H1 (cell line): ENCODE results near the gene STX16.

Source experiments
- BRCA1 ChIP-seq: IDR thresholded peaks from 2 replicates; pipeline ENCODE4 v1.6.1; 2012; ENCODE audit warnings: low read depth, low read length, improper control_type of control experiment
- CTCF ChIP-seq, 3 experiments: IDR thresholded peaks; 1 replicate in 2 of 3; 2 replicates in 1 of 3; pipeline versions ENCODE4 v1.5.1 to v1.6.1; 2011; ENCODE audit warnings: low read length in 3 of 3, mild to moderate bottlenecking in 3 of 3, inconsistent platforms in 2 of 3, low read depth in 1 of 3, moderate library complexity in 1 of 3; ENCODE audit not compliant: insufficient read depth in 1 of 3; ENCODE audit errors: control extremely low read depth in 1 of 3
- KDM1A ChIP-seq: fragments of 200-600, 300-600 bp; sonication (generic); IDR thresholded peaks from 2 replicates; pipeline ENCODE4 v1.7.1; 2016; ENCODE audit warnings: mild to moderate bottlenecking, low read length, borderline replicate concordance
- POLR2A ChIP-seq, 2 experiments: IDR thresholded peaks; 1 replicate in 1 of 2; 2 replicates in 1 of 2; pipeline ENCODE4 v1.6.1; 2011; ENCODE audit warnings: low read depth in 2 of 2, low read length in 2 of 2, mild to moderate bottlenecking in 2 of 2; ENCODE audit errors: control extremely low read depth in 1 of 2

DNA sequence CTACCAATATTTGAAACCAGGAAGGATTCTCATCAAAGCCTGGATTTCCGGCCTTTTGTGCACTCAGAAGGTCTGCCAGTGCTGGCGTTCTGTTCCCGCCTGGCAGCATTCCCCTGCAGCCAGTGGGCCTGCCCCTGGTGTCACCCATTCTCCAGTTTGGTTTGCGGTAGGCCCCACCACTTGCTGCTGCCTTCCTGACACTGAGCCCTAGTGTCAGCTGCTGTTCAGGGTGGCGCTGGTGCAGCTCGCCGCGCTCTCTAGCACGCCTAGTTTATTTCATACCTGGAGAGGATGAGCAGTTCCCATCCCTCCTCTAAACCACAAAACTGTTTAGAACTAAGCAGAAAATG, 51.1 kb downstream of the STX16 start:
- TF ChIP-seq POLR2A (IDR thresholded peaks at IDR 0.05; ENCODE audit: control extremely low read depth in 1 of 2, low read depth in 2 of 2, low read length in 2 of 2) (no peak), CTCF (IDR thresholded peaks at IDR 0.05; ENCODE audit: control extremely low read depth in 1 of 3, insufficient read depth in 1 of 3, low read depth in 1 of 3, low read length in 3 of 3) (no peak), KDM1A (no peak), BRCA1 (no peak)
